ENCODE results near the gene QRFP. TPM values are rescaled to one million over a fixed set of nuclear protein-coding genes. Genes with fewer than 3 reads are reported as not detected.
A peak's percentile ranks its signal among the peaks of the same experiment; 100 is the strongest.

Gene QRFP
- polyA plus RNA-seq, 1 donor from 2014 or later: not detected

DNA sequence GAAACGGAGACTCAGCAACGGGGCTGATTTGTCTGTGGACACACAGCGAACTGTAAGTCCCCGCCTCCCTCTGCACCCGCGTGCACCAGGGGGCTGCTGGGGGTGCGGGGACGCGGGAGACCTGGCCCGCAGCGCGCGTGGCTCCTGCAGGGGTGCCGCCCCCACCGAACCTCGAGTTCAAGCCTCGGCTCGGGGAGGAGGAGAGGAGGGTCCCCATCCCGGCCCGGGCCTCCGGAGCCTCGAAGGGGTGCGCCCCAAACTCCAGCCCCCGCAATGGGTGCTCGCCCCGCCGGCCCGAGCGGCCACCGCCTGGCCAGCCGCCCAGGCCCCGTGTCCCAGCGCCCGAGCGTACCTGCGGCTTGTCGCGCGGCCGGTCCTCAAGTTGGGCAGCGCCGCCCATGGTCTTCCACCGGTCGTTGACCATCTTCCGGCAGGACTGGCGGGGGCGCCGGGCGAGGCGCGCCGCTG, 41.6 kb upstream of the QRFP start:
- no peaks in the 10 kb centered on the region for H3K79me2 ChIP-seq (replicated peaks; ENCODE audit: insufficient read depth, low read length)
- H3F3A ChIP-seq (ENCODE audit: insufficient read depth, low read length, poor library complexity, severe bottlenecking): no peaks in the 10 kb centered on the region
- H3K27ac ChIP-seq (ENCODE audit: low read length): no peak overlapping the region
- no peaks in the 10 kb centered on the region for H3K9me3 ChIP-seq (ENCODE audit: low read length)
- TF ChIP-seq EP300 (conservative IDR thresholded peaks at IDR 0.05; ENCODE audit: poor library complexity, severe bottlenecking): no peak
- TF ChIP-seq, protein P1, sequence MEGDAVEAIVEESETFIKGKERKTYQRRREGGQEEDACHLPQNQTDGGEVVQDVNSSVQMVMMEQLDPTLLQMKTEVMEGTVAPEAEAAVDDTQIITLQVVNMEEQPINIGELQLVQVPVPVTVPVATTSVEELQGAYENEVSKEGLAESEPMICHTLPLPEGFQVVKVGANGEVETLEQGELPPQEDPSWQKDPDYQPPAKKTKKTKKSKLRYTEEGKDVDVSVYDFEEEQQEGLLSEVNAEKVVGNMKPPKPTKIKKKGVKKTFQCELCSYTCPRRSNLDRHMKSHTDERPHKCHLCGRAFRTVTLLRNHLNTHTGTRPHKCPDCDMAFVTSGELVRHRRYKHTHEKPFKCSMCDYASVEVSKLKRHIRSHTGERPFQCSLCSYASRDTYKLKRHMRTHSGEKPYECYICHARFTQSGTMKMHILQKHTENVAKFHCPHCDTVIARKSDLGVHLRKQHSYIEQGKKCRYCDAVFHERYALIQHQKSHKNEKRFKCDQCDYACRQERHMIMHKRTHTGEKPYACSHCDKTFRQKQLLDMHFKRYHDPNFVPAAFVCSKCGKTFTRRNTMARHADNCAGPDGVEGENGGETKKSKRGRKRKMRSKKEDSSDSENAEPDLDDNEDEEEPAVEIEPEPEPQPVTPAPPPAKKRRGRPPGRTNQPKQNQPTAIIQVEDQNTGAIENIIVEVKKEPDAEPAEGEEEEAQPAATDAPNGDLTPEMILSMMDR (IDR thresholded peaks at IDR 0.05; ENCODE audit: poor library complexity, severe bottlenecking): no peak
- no peak for TF ChIP-seq POLR2AphosphoS5 (IDR thresholded peaks at IDR 0.05)
- TF ChIP-seq, protein P2, sequence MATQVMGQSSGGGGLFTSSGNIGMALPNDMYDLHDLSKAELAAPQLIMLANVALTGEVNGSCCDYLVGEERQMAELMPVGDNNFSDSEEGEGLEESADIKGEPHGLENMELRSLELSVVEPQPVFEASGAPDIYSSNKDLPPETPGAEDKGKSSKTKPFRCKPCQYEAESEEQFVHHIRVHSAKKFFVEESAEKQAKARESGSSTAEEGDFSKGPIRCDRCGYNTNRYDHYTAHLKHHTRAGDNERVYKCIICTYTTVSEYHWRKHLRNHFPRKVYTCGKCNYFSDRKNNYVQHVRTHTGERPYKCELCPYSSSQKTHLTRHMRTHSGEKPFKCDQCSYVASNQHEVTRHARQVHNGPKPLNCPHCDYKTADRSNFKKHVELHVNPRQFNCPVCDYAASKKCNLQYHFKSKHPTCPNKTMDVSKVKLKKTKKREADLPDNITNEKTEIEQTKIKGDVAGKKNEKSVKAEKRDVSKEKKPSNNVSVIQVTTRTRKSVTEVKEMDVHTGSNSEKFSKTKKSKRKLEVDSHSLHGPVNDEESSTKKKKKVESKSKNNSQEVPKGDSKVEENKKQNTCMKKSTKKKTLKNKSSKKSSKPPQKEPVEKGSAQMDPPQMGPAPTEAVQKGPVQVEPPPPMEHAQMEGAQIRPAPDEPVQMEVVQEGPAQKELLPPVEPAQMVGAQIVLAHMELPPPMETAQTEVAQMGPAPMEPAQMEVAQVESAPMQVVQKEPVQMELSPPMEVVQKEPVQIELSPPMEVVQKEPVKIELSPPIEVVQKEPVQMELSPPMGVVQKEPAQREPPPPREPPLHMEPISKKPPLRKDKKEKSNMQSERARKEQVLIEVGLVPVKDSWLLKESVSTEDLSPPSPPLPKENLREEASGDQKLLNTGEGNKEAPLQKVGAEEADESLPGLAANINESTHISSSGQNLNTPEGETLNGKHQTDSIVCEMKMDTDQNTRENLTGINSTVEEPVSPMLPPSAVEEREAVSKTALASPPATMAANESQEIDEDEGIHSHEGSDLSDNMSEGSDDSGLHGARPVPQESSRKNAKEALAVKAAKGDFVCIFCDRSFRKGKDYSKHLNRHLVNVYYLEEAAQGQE (IDR thresholded peaks at IDR 0.05; ENCODE audit: borderline replicate concordance): no peak
- TF ChIP-seq TAF1 (IDR thresholded peaks at IDR 0.05; ENCODE audit: low read depth): no peak
- TF ChIP-seq EZH2 (IDR thresholded peaks at IDR 0.05; ENCODE audit: borderline replicate concordance, insufficient read depth, low read length, poor library complexity, severe bottlenecking): no peak
- TF ChIP-seq MXI1 (conservative IDR thresholded peaks at IDR 0.05; ENCODE audit: poor library complexity, severe bottlenecking): no peak
- no peak for TF ChIP-seq RAD21 (conservative IDR thresholded peaks at IDR 0.05)
- peak overlapping the region; percentile 65 for H3K4me3 ChIP-seq (ENCODE audit: low read length)
- H3K4me2 ChIP-seq (ENCODE audit: low read length): no peak overlapping the region
- peaks cover 47% of the 10 kb centered on the region for H3K27me3 ChIP-seq (ENCODE audit: insufficient read depth, low read depth, low read length)
- no peaks in the 10 kb centered on the region for H3K9me2 ChIP-seq (ENCODE audit: insufficient read depth, low read length)
- peak overlapping the region; percentile 38 for H3K9ac ChIP-seq (ENCODE audit: low read length)
- no peaks in the 10 kb centered on the region for H4K20me1 ChIP-seq (ENCODE audit: insufficient read depth)
- H3K36me3 ChIP-seq (ENCODE audit: insufficient read depth, low read length): no peaks in the 10 kb centered on the region
- no peak overlapping the region for H2AFZ ChIP-seq (ENCODE audit: low read depth, low read length)

DNA sequence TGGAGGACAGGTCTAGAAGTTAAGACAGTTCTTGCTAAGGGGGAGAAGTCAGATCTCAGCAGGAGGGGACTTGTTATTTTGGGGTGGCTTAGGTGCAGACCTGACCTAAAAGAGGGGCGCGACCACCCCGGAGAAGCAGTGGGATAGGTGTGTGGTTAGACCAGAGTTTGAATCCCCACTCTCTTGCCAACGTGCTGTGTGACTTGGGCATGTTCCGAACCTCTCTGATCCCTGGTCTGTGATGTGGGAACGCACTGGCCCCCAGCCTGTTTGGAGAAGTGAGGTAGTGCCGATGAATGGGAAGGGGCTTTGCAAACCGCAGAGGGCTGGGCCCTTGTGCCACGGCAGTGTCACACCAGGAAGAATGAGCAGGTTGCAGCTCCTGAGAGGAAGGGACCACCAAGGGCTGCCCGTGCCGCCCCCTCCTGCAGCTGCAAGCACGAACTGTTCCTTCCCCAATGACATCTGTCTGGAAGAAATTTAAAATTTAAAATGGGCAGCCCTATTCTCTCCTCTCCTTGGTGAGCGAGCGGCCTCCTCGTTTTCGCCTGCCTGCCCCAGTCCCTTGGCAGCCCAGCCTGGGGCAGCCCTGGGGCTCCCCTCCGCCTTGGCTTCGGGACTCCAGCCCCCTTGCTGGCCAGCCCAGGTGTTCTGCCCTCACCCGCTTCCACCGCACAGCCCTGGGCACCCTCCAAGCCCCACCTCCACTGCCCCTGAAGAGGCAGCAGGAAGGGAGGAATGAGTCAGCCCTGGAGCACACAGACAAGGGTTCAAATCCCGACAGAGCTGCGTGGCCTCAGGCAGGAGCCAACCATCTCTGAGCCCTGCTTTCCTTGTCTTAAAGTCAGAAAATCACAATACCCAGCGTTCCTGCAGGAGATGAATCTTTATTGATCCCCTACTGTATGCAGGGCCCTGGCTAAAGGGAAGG, 40.8 kb upstream of the QRFP start:
- no peaks in the 10 kb centered on the region for H3K9me2 ChIP-seq (ENCODE audit: insufficient read depth, low read length)

More for the DNA sequence above, 40.8 kb upstream of the QRFP start:
- no peak for TF ChIP-seq POLR2AphosphoS5 (IDR thresholded peaks at IDR 0.05)
- TF ChIP-seq EP300 (conservative IDR thresholded peaks at IDR 0.05; ENCODE audit: poor library complexity, severe bottlenecking): no peak
- no peak for TF ChIP-seq SMC3 (conservative IDR thresholded peaks at IDR 0.05; ENCODE audit: poor library complexity)
- no peak for TF ChIP-seq RAD21 (conservative IDR thresholded peaks at IDR 0.05)
- TF ChIP-seq, protein P2 (IDR thresholded peaks at IDR 0.05; ENCODE audit: borderline replicate concordance): no peak
- no peak for TF ChIP-seq TAF1 (IDR thresholded peaks at IDR 0.05; ENCODE audit: low read depth)
- TF ChIP-seq, protein P1 (IDR thresholded peaks at IDR 0.05; ENCODE audit: poor library complexity, severe bottlenecking): no peak
- TF ChIP-seq EZH2 (IDR thresholded peaks at IDR 0.05; ENCODE audit: borderline replicate concordance, insufficient read depth, low read length, poor library complexity, severe bottlenecking): no peak
- TF ChIP-seq MXI1 (conservative IDR thresholded peaks at IDR 0.05; ENCODE audit: poor library complexity, severe bottlenecking): no peak
- no peaks in the 10 kb centered on the region for H3K79me2 ChIP-seq (replicated peaks; ENCODE audit: insufficient read depth, low read length)
- H2AFZ ChIP-seq (ENCODE audit: low read depth, low read length): no peak overlapping the region
- H3K9me3 ChIP-seq (ENCODE audit: low read length): no peaks in the 10 kb centered on the region
- H3K36me3 ChIP-seq (ENCODE audit: insufficient read depth, low read length): no peaks in the 10 kb centered on the region
- H3K4me3 ChIP-seq (ENCODE audit: low read length): peak overlapping the region; percentile 65
- H3K9ac ChIP-seq (ENCODE audit: low read length): no peak overlapping the region
- no peak overlapping the region for H3K4me2 ChIP-seq (ENCODE audit: low read length)
- no peaks in the 10 kb centered on the region for H3F3A ChIP-seq (ENCODE audit: insufficient read depth, low read length, poor library complexity, severe bottlenecking)
- no peak overlapping the region for H3K27ac ChIP-seq (ENCODE audit: low read length)
- no peaks in the 10 kb centered on the region for H4K20me1 ChIP-seq (ENCODE audit: insufficient read depth)
- peaks cover 47% of the 10 kb centered on the region for H3K27me3 ChIP-seq (ENCODE audit: insufficient read depth, low read depth, low read length)

Data from neural cell (in vitro differentiated cells).